Ascending aorta (tissue), 2 donors: ENCODE measurements around the gene CCL2. TPM values are rescaled to one million over a fixed set of nuclear protein-coding genes. Genes with fewer than 3 reads are reported as not detected.

Experiments
- DNase-seq, 2 donors: peaks; one replicate each; pipeline ENCODE4 v3.0.0-alpha.2; 2019; ENCODE audit warnings: low spot score in 2 of 2
- H3K27ac ChIP-seq, 2 donors: fragments of 200-600 bp; sonication (generic); one replicate each; pipeline ENCODE4 v1.5.1; 2016 to 2017; ENCODE audit warnings: mild to moderate bottlenecking in 1 of 2
- H3K27me3 ChIP-seq: fragments of 200-600 bp; sonication (generic); one replicate; pipeline ENCODE4 v1.5.1; 2017
- H3K36me3 ChIP-seq, 2 donors: fragments of 200-600 bp; sonication (generic); one replicate each; pipeline ENCODE4 v1.5.1; 2016
- H3K4me1 ChIP-seq, 2 donors: fragments of 200-600 bp; sonication (generic); one replicate each; pipeline ENCODE4 v1.5.1; 2016 to 2017; ENCODE audit warnings: mild to moderate bottlenecking in 1 of 2
- H3K4me3 ChIP-seq, 2 donors: fragments of 200-600 bp; sonication (generic); one replicate each; pipeline ENCODE4 v1.5.1; 2016 to 2017; ENCODE audit warnings: mild to moderate bottlenecking in 1 of 2
- H3K9me3 ChIP-seq, 2 donors: fragments of 200-600 bp; sonication (generic); one replicate each; pipeline ENCODE4 v1.5.1; 2016
- intact Hi-C: fragments of 100-400 bp; cut with DNase I; formaldehyde crosslinking; loops from one replicate; pipeline ENCODE4 v1.15.1; 2023
- total RNA-seq: library from RNA; depleted of rRNA; stranded (reverse); fragments of >200 nt; gene quantifications from one replicate; pipeline ENCODE4 v1.1.0, GENCODE V29; 2016
- TF ChIP-seq, protein P1 (sequence below), 3 experiments: fragments of 200-600 bp in 2 of 3; fragments of 450-650 bp in 1 of 3; sonication (generic) in 2 of 3; IDR thresholded peaks; one replicate each; pipeline ENCODE4 v1.5.1; 2016 to 2019; ENCODE audit warnings: antibody characterized with exemption in 3 of 3, mild to moderate bottlenecking in 1 of 3, moderate library complexity in 1 of 3

The CCL2 gene
- total RNA-seq, 1 donor from 2014 or later = 162 TPM

DNA sequence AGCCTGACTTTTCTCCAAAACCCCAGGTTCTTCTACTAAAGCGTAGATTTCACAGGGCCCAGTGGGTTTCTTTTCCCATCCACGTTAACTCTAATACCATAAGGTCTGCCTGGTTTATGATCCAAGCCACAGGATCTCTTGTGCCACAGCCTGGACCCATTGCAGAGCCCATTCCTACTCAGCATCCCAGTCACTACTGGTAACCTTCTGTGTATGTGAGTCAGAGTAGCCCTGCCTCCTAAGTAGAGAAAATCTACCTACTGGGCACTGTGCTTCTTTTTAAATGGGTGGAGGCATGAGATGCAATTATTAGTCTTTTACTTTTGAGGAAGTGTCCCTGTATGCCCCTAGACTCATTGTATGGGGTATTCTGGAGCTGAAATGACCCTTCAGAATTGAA is 43.9 kb downstream of the CCL2 start:
- DNase-seq = no peak
- Histone ChIP-seq H3K27me3 (no peaks in the 10 kb centered on the region), H3K27ac (no peak overlapping the region), H3K36me3 (no peaks in the 10 kb centered on the region), H3K4me3 (no peak overlapping the region), H3K9me3 (no peaks in the 10 kb centered on the region), H3K4me1 (peaks cover 3 to 5% of the 10 kb centered on the region in 2 donors)
- intact Hi-C loops = no loop called here
- TF ChIP-seq, protein P1, sequence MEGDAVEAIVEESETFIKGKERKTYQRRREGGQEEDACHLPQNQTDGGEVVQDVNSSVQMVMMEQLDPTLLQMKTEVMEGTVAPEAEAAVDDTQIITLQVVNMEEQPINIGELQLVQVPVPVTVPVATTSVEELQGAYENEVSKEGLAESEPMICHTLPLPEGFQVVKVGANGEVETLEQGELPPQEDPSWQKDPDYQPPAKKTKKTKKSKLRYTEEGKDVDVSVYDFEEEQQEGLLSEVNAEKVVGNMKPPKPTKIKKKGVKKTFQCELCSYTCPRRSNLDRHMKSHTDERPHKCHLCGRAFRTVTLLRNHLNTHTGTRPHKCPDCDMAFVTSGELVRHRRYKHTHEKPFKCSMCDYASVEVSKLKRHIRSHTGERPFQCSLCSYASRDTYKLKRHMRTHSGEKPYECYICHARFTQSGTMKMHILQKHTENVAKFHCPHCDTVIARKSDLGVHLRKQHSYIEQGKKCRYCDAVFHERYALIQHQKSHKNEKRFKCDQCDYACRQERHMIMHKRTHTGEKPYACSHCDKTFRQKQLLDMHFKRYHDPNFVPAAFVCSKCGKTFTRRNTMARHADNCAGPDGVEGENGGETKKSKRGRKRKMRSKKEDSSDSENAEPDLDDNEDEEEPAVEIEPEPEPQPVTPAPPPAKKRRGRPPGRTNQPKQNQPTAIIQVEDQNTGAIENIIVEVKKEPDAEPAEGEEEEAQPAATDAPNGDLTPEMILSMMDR (IDR thresholded peaks at IDR 0.05) = no peak

DNA sequence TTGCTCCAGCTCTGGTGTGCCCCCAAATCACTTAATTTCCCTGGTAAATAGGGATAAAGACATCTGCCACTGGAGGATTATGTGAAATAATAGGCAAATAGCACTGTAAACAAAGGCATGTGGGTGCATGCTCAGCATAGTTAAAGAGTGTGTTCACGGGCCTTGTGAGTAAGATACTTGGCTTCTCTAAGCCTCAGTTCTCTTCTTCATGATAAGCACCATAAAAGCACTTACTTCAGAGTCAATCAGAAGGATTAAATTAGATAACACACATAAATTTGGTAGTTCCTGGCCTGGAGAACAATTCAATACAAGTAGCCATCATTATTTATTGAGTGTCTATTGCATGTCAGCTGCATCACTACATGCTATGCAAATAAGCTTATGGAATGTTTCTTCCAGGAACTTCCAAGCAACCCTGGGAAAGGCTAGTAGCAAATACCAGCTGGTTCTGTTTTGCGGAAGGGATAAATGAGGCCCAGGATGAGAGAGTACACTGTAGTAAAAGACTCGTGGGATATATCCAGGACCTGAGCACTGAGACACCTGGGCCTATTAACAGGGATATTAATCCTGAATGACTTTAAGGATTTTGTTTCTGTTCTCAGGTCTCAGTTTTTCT is 45.0 kb downstream of the CCL2 start:
- H3K27ac ChIP-seq = no peak overlapping the region
- no peaks in the 10 kb centered on the region for H3K36me3 ChIP-seq
- H3K9me3 ChIP-seq = no peaks in the 10 kb centered on the region
- intact Hi-C loops = no loop called here
- peaks cover 3 to 5% of the 10 kb centered on the region in 2 donors for H3K4me1 ChIP-seq
- TF ChIP-seq, protein P1 (IDR thresholded peaks at IDR 0.05) = no peak
- no peaks in the 10 kb centered on the region for H3K27me3 ChIP-seq
- no peak overlapping the region for H3K4me3 ChIP-seq
- no peak for DNase-seq

DNA sequence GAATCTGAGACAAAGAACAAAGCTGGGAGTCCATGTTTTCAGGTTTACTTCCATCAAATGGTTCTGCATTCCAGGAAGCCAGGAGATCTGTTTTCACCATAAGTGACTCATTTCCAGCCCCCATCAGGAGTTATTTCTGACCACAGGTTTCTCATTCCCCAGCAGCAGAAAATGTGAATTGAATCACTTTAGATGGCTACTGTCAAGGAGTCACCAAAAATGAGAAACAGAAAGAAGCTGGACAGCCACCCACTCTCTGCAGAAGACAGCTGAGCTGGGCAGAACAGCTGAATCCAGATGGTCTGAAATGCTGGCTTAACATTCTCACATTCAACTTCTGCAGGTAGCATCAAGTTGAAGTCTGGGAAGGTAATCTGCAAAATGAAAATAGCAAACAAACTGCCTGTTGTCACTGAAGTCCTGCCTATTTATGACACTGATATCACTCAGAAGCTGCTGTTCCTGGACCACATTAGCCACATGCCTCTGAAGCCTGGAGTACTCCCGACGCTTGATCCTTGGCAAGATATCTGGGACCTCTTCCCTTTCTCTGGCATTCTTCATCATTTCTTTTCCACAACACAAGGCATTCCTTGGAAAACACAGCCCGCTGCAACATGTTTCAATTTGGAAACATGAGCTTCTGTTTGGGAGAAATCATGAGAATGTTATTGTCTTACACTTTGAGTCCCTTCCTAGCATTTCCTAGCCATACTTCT is 45.7 kb downstream of the CCL2 start:
- intact Hi-C loops = no loop called here
- no peaks in the 10 kb centered on the region for H3K36me3 ChIP-seq
- no peak overlapping the region for H3K27ac ChIP-seq
- TF ChIP-seq, protein P1 (IDR thresholded peaks at IDR 0.05) = no peak
- no peak overlapping the region for H3K4me3 ChIP-seq
- peaks cover 3 to 5% of the 10 kb centered on the region in 2 donors for H3K4me1 ChIP-seq
- H3K27me3 ChIP-seq = no peaks in the 10 kb centered on the region
- no peak for DNase-seq
- H3K9me3 ChIP-seq = no peaks in the 10 kb centered on the region

DNA sequence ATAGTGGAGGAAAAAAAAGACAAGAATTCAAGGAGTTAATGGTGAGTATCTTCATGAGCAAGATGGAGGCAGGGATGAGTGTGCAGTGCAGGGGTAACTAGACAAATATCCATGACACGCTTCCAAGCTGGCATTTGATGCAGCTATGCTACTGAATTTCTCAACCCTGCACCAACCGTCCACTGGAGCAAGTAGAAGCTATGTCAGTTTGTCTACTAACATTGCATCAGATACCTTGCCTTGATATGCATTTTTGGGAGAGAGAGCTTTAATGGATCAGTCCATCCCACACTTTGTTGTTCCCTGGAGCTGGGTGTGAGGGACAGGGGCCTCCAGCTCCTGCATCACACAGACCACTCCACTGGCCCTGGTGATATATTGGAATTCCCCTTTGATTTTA is 46.9 kb downstream of the CCL2 start:
- Histone ChIP-seq H3K9me3 (no peaks in the 10 kb centered on the region), H3K4me3 (no peak overlapping the region), H3K27ac (no peak overlapping the region), H3K4me1 (peaks cover 3 to 7% of the 10 kb centered on the region in 2 donors), H3K27me3 (no peaks in the 10 kb centered on the region), H3K36me3 (no peaks in the 10 kb centered on the region)
- DNase-seq = no peak
- TF ChIP-seq, protein P1 (IDR thresholded peaks at IDR 0.05) = no peak
- intact Hi-C loops = no loop called here

DNA sequence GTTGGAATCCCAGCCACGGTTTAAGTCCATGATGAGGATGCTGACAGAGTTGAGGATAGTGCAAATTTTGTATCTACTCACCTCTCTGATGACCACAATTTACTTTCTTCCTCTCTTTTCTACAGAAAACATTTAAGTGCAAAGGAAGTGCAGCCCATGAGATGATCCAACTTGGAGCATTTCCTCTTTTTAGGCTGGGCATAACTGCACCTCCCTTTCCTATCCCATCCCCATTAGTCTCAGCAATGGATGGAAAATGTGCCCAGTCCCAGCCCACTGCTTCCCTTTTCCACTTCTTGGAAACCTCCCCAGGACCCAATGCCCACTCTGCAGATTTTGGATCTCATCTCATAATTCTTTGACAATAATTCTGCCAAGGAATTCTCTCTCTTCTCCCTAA is 47.6 kb downstream of the CCL2 start:
- Histone ChIP-seq H3K27ac (no peak overlapping the region), H3K36me3 (no peaks in the 10 kb centered on the region), H3K4me3 (no peak overlapping the region), H3K27me3 (no peaks in the 10 kb centered on the region), H3K9me3 (no peaks in the 10 kb centered on the region), H3K4me1 (peaks cover 3 to 10% of the 10 kb centered on the region in 2 donors)
- TF ChIP-seq, protein P1 (IDR thresholded peaks at IDR 0.05) = no peak
- intact Hi-C loops = no loop called here
- no peak for DNase-seq
